Immature natural killer cell (primary cell): ENCODE results near the gene FBN2. TPM values are rescaled to one million over a fixed set of nuclear protein-coding genes. Genes with fewer than 3 reads are reported as not detected.

Experiments
- DNase-seq, 3 donors: peaks; one replicate each; pipeline ENCODE4 v3.0.0; 2022; ENCODE audit warnings: mixed read lengths in 1 of 3
- H3K27ac Mint-ChIP-seq, 6 donors: one replicate each; pipeline ENCODE4 v1.8.0; 2020; ENCODE audit warnings: mixed read lengths in 6 of 6, mild to moderate bottlenecking in 5 of 6, inconsistent platforms in 4 of 6, moderate library complexity in 3 of 6
- H3K27me3 Mint-ChIP-seq, 3 donors: one replicate each; pipeline ENCODE4 v1.8.0; 2020 to 2021; ENCODE audit warnings: low read depth in 3 of 3, mild to moderate bottlenecking in 3 of 3, mixed read lengths in 3 of 3, moderate library complexity in 3 of 3, inconsistent platforms in 1 of 3
- H3K36me3 Mint-ChIP-seq, 3 donors: one replicate each; pipeline ENCODE4 v1.8.0; 2020; ENCODE audit warnings: mixed read lengths in 3 of 3, inconsistent platforms in 2 of 3, mild to moderate bottlenecking in 2 of 3
- H3K4me1 Mint-ChIP-seq, 2 donors: one replicate each; pipeline ENCODE4 v1.8.0; 2020; ENCODE audit warnings: inconsistent platforms in 2 of 2, mild to moderate bottlenecking in 2 of 2, mixed read lengths in 2 of 2, moderate library complexity in 1 of 2
- H3K4me3 Mint-ChIP-seq, 5 donors: one replicate each; pipeline ENCODE4 v1.8.0; 2020; ENCODE audit warnings: mild to moderate bottlenecking in 5 of 5, mixed read lengths in 5 of 5, inconsistent platforms in 3 of 5, moderate library complexity in 3 of 5
- H3K9me3 Mint-ChIP-seq, 6 donors: one replicate each; pipeline ENCODE4 v1.8.0; 2020; ENCODE audit warnings: mild to moderate bottlenecking in 6 of 6, mixed read lengths in 6 of 6, inconsistent platforms in 4 of 6, moderate library complexity in 3 of 6
- polyA plus RNA-seq, 3 donors: library from polyadenylated mRNA; unstranded; fragments of 300-500 nt; fragmentation: Illumina TruSeq; gene quantifications; one replicate each; pipeline ENCODE4 v1.2.3, GENCODE V29; 2021

The FBN2 gene
- polyA plus RNA-seq, 3 donors from 2014 or later = not detected

GRCh38 chr5:128546658-128547281, 8.7 kb upstream of the FBN2 start:
- DNase-seq = no peak
- Mint-ChIP-seq H3K4me1 (no peaks in the 10 kb centered on the region), H3K27me3 (peaks cover 0 to 4% (median 0%) of the 10 kb centered on the region in 3 donors), H3K27ac (no peak overlapping the region), H3K36me3 (no peaks in the 10 kb centered on the region), H3K4me3 (no peak overlapping the region), H3K9me3 (peaks cover 3 to 22% (median 10%) of the 10 kb centered on the region in 6 donors)

GRCh38 chr5:128541385-128541784, 3.3 kb upstream of the FBN2 start:
- Mint-ChIP-seq H3K9me3 (peaks cover 6 to 28% (median 13%) of the 10 kb centered on the region in 6 donors), H3K36me3 (no peaks in the 10 kb centered on the region), H3K4me1 (no peaks in the 10 kb centered on the region), H3K27ac (no peak overlapping the region), H3K4me3 (no peak overlapping the region), H3K27me3 (peaks cover 4 to 6% (median 5%) of the 10 kb centered on the region in 3 donors)
- DNase-seq = no peak

- no peak overlapping the region for H3K27ac Mint-ChIP-seq
- peaks cover 3 to 34% (median 14%) of the 10 kb centered on the region in 6 donors for H3K9me3 Mint-ChIP-seq
- H3K4me1 Mint-ChIP-seq = no peaks in the 10 kb centered on the region
- no peaks in the 10 kb centered on the region for H3K36me3 Mint-ChIP-seq
- no peak overlapping the region for H3K4me3 Mint-ChIP-seq
- no peak for DNase-seq
- peaks cover 2 to 10% (median 5%) of the 10 kb centered on the region in 3 donors for H3K27me3 Mint-ChIP-seq
Observed at GRCh38 chr5:128539038-128539429, 989 bp upstream of the FBN2 start.

GRCh38 chr5:128538250-128539037, 399 bp upstream of the FBN2 start:
- H3K36me3 Mint-ChIP-seq = no peaks in the 10 kb centered on the region
- H3K4me3 Mint-ChIP-seq = no peak overlapping the region
- no peak overlapping the region for H3K27ac Mint-ChIP-seq
- DNase-seq = no peak
- peaks cover 2 to 10% (median 5%) of the 10 kb centered on the region in 3 donors for H3K27me3 Mint-ChIP-seq
- no peaks in the 10 kb centered on the region for H3K4me1 Mint-ChIP-seq
- H3K9me3 Mint-ChIP-seq = peaks cover 3 to 28% (median 12%) of the 10 kb centered on the region in 6 donors

- Mint-ChIP-seq H3K4me3 (peak overlapping the region in 2 of 5 donors; percentile 13 to 26), H3K27me3 (peaks cover 2 to 10% (median 5%) of the 10 kb centered on the region in 3 donors), H3K27ac (no peak overlapping the region), H3K36me3 (no peaks in the 10 kb centered on the region), H3K9me3 (peaks cover 3 to 28% (median 12%) of the 10 kb centered on the region in 6 donors), H3K4me1 (no peaks in the 10 kb centered on the region)
- no peak for DNase-seq
Observed at GRCh38 chr5:128537221-128537999, 635 bp downstream of the FBN2 start.

GRCh38 chr5:128536254-128537220, 1.5 kb downstream of the FBN2 start:
- peak overlapping the region in 1 of 5 donors; percentile 14 for H3K4me3 Mint-ChIP-seq
- no peaks in the 10 kb centered on the region for H3K36me3 Mint-ChIP-seq
- no peaks in the 10 kb centered on the region for H3K4me1 Mint-ChIP-seq
- H3K27ac Mint-ChIP-seq = no peak overlapping the region
- H3K27me3 Mint-ChIP-seq = peaks cover 2 to 10% (median 5%) of the 10 kb centered on the region in 3 donors
- H3K9me3 Mint-ChIP-seq = peaks cover 3 to 27% (median 12%) of the 10 kb centered on the region in 6 donors
- no peak for DNase-seq

GRCh38 chr5:128535251-128535650, 2.8 kb downstream of the FBN2 start:
- H3K4me3 Mint-ChIP-seq = no peak overlapping the region
- H3K9me3 Mint-ChIP-seq = peaks cover 3 to 14% (median 8%) of the 10 kb centered on the region in 6 donors
- no peak for DNase-seq
- no peaks in the 10 kb centered on the region for H3K4me1 Mint-ChIP-seq
- H3K27me3 Mint-ChIP-seq = peaks cover 2 to 10% (median 5%) of the 10 kb centered on the region in 3 donors
- no peak overlapping the region for H3K27ac Mint-ChIP-seq
- no peaks in the 10 kb centered on the region for H3K36me3 Mint-ChIP-seq

GRCh38 chr5:128534726-128535125, 3.3 kb downstream of the FBN2 start:
- H3K9me3 Mint-ChIP-seq = peaks cover 2 to 14% (median 8%) of the 10 kb centered on the region in 6 donors

GRCh38 chr5:128532776-128533175, 5.3 kb downstream of the FBN2 start:
- Mint-ChIP-seq H3K36me3 (no peaks in the 10 kb centered on the region), H3K27ac (no peak overlapping the region)
- no peak for DNase-seq

More at GRCh38 chr5:128534726-128535125, 3.3 kb downstream of the FBN2 start:
- H3K4me1 Mint-ChIP-seq = no peaks in the 10 kb centered on the region
- no peak for DNase-seq
- H3K27ac Mint-ChIP-seq = no peak overlapping the region
- no peak overlapping the region for H3K4me3 Mint-ChIP-seq
- peaks cover 2 to 8% (median 5%) of the 10 kb centered on the region in 3 donors for H3K27me3 Mint-ChIP-seq
- no peaks in the 10 kb centered on the region for H3K36me3 Mint-ChIP-seq

GRCh38 chr5:128532127-128532526, 5.9 kb downstream of the FBN2 start:
- H3K4me3 Mint-ChIP-seq = no peak overlapping the region
- DNase-seq = no peak
- H3K4me1 Mint-ChIP-seq = no peaks in the 10 kb centered on the region
- H3K27me3 Mint-ChIP-seq = peaks cover 0 to 5% (median 4%) of the 10 kb centered on the region in 3 donors
- H3K27ac Mint-ChIP-seq = no peak overlapping the region
- H3K9me3 Mint-ChIP-seq = peaks cover 2 to 16% (median 9%) of the 10 kb centered on the region in 6 donors
- no peaks in the 10 kb centered on the region for H3K36me3 Mint-ChIP-seq

More at GRCh38 chr5:128532776-128533175, 5.3 kb downstream of the FBN2 start:
- Mint-ChIP-seq H3K9me3 (peaks cover 1 to 16% (median 9%) of the 10 kb centered on the region in 6 donors), H3K27me3 (peaks cover 0 to 5% (median 4%) of the 10 kb centered on the region in 3 donors), H3K4me1 (no peaks in the 10 kb centered on the region), H3K4me3 (no peak overlapping the region)

GRCh38 chr5:128528637-128529255, 9.3 kb downstream of the FBN2 start:
- Mint-ChIP-seq H3K4me1 (no peaks in the 10 kb centered on the region), H3K27me3 (peaks cover 0 to 1% (median 0%) of the 10 kb centered on the region in 3 donors), H3K4me3 (no peak overlapping the region), H3K36me3 (no peaks in the 10 kb centered on the region), H3K27ac (no peak overlapping the region), H3K9me3 (peaks cover 0 to 12% (median 4%) of the 10 kb centered on the region in 6 donors)
- no peak for DNase-seq

- Mint-ChIP-seq H3K4me1 (no peaks in the 10 kb centered on the region), H3K9me3 (peaks cover 0 to 12% (median 5%) of the 10 kb centered on the region in 6 donors), H3K27ac (no peak overlapping the region), H3K27me3 (peaks cover 0 to 3% (median 1%) of the 10 kb centered on the region in 3 donors), H3K4me3 (no peak overlapping the region), H3K36me3 (no peaks in the 10 kb centered on the region)
- DNase-seq = no peak
Observed at GRCh38 chr5:128528126-128528525, 9.9 kb downstream of the FBN2 start.
